ENCODE results near the gene TNFRSF14.

Gene TNFRSF14

GRCh38 chr1:2589431-2590232 is 33.5 kb downstream of the TNFRSF14 start:
- no peak for DNase-seq

GRCh38 chr1:2590233-2591141 is 34.3 kb downstream of the TNFRSF14 start:
- DNase-seq = no peak

GRCh38 chr1:2591233-2591580 is 35.0 kb downstream of the TNFRSF14 start:
- DNase-seq = no peak

GRCh38 chr1:2591581-2592261 is 35.5 kb downstream of the TNFRSF14 start:
- DNase-seq = no peak

- DNase-seq = no peak
These were observed 36.5 kb downstream of the TNFRSF14 start for GRCh38 chr1:2592672-2593071.

- DNase-seq = no peak
These were observed 37.2 kb downstream of the TNFRSF14 start for GRCh38 chr1:2593251-2593878.

GRCh38 chr1:2594001-2594640 is 38.0 kb downstream of the TNFRSF14 start:
- no peak for DNase-seq

- DNase-seq = no peak
These were observed 38.5 kb downstream of the TNFRSF14 start for GRCh38 chr1:2594641-2595131.

GRCh38 chr1:2595261-2595811 is 39.2 kb downstream of the TNFRSF14 start:
- DNase-seq = no peak

GRCh38 chr1:2595812-2596529 is 39.8 kb downstream of the TNFRSF14 start:
- no peak for DNase-seq

- no peak for DNase-seq
These were observed 40.6 kb downstream of the TNFRSF14 start for GRCh38 chr1:2596530-2597333.

GRCh38 chr1:2597441-2598328 is 41.5 kb downstream of the TNFRSF14 start:
- no peak for DNase-seq

GRCh38 chr1:2598329-2598931 is 42.3 kb downstream of the TNFRSF14 start:
- DNase-seq = no peak

- DNase-seq = no peak
These were observed 45.6 kb downstream of the TNFRSF14 start for GRCh38 chr1:2601721-2602303.

GRCh38 chr1:2602311-2602835 is 46.2 kb downstream of the TNFRSF14 start:
- DNase-seq = no peak

- no peak for DNase-seq
These were observed 46.8 kb downstream of the TNFRSF14 start for GRCh38 chr1:2602866-2603520.

GRCh38 chr1:2603521-2604155 is 47.5 kb downstream of the TNFRSF14 start:
- no peak for DNase-seq
